IMR-90 (cell line): ENCODE data around the gene CTNNA2. TPM values are rescaled to one million over a fixed set of nuclear protein-coding genes. Genes with fewer than 3 reads are reported as not detected.

ENCODE experiments used
- ATAC-seq: fragments of 200-7000 bp; cut with Tn5 transposase; 2 replicates; pipeline ENCODE4 v1.9.1; 2020; ENCODE audit warnings: low read depth, mild to moderate bottlenecking, moderate library complexity
- BruUV-seq: library from RNA; stranded (reverse); fragments of 400-500 nt; replicated peaks from 2 replicates; lab custom pipeline; 2021; lab: Mats Ljungman, UMichigan
- CTCF ChIA-PET: fragments of 300-600 bp; formaldehyde crosslinking; extraction: SDS; loops from one replicate; lab custom pipeline; 2021; ENCODE audit warnings: antibody characterized with exemption; lab: Yijun Ruan, JAX
- POLR2A ChIA-PET: fragments of 300-600 bp; sonication (Branson Sonifier 250); formaldehyde crosslinking; loops from one replicate; lab custom pipeline; 2022; ENCODE audit warnings: antibody characterized with exemption; ENCODE audit not compliant: unreplicated experiment; lab: Charles Lee
- DNase-seq: peaks from one replicate; pipeline ENCODE4 v3.0.0; 2013
- H2AFZ ChIP-seq: replicated peaks from 2 replicates; pipeline ENCODE3; 2013; ENCODE audit warnings: low read length, mild to moderate bottlenecking; ENCODE audit not compliant: poor library complexity
- H2AK5ac ChIP-seq: 2 replicates; pipeline ENCODE4 v1.6.1; 2013; ENCODE audit warnings: low read depth, low read length, inconsistent platforms
- H2AK9ac ChIP-seq: replicated peaks from 2 replicates; pipeline ENCODE3; 2013; ENCODE audit warnings: mild to moderate bottlenecking, low read depth, low read length, moderate library complexity; ENCODE audit not compliant: poor library complexity
- H2BK120ac ChIP-seq: 2 replicates; pipeline ENCODE4 v1.6.1; 2013; ENCODE audit warnings: low read depth, low read length, inconsistent platforms
- H2BK15ac ChIP-seq: 3 replicates; pipeline ENCODE4 v1.6.1; 2013; ENCODE audit warnings: low read depth, low read length, inconsistent platforms
- H2BK20ac ChIP-seq: 2 replicates; pipeline ENCODE4 v1.6.1; 2013; ENCODE audit warnings: low read depth, mild to moderate bottlenecking, inconsistent platforms, low read length, moderate library complexity
- H2BK5ac ChIP-seq: 2 replicates; pipeline ENCODE4 v1.6.1; 2013; ENCODE audit warnings: mild to moderate bottlenecking, low read depth, low read length, inconsistent platforms; ENCODE audit not compliant: poor library complexity, severe bottlenecking
- H3K14ac ChIP-seq: replicated peaks from 2 replicates; pipeline ENCODE4 v1.6.1; 2013; ENCODE audit warnings: low read depth, low read length, inconsistent platforms
- H3K18ac ChIP-seq: 2 replicates; pipeline ENCODE4 v1.6.1; 2013; ENCODE audit warnings: low read depth, low read length, control low read depth
- H3K23ac ChIP-seq: 2 replicates; pipeline ENCODE4 v1.6.1; 2013; ENCODE audit warnings: low read depth, low read length, inconsistent platforms
- H3K27ac ChIP-seq: 2 replicates; pipeline ENCODE4 v1.5.1; 2013; ENCODE audit warnings: mild to moderate bottlenecking, control low read depth, low read length; ENCODE audit not compliant: insufficient read depth
- H3K27me3 ChIP-seq: 2 replicates; pipeline ENCODE4 v1.6.1; 2013; ENCODE audit warnings: low read length; ENCODE audit not compliant: control insufficient read depth, insufficient read depth
- H3K36me3 ChIP-seq: 2 replicates; pipeline ENCODE4 v1.6.1; 2013; ENCODE audit warnings: low read length, mixed read lengths; ENCODE audit not compliant: control insufficient read depth, insufficient read depth
- H3K4ac ChIP-seq: 2 replicates; pipeline ENCODE4 v1.6.1; 2013; ENCODE audit warnings: low read depth, low read length, inconsistent platforms
- H3K4me1 ChIP-seq: 2 replicates; pipeline ENCODE4 v1.6.1; 2013; ENCODE audit warnings: low read length, mixed read lengths; ENCODE audit not compliant: control insufficient read depth, insufficient read depth
- H3K4me2 ChIP-seq: 2 replicates; pipeline ENCODE4 v1.6.1; 2013; ENCODE audit warnings: low read depth, mild to moderate bottlenecking, control low read depth, low read length, moderate library complexity
- H3K4me3 ChIP-seq: 2 replicates; pipeline ENCODE4 v1.5.1; 2013; ENCODE audit warnings: low read depth, mild to moderate bottlenecking, control low read depth, low read length, moderate library complexity; ENCODE audit not compliant: insufficient read depth
- H3K56ac ChIP-seq: 2 replicates; pipeline ENCODE4 v1.6.1; 2013; ENCODE audit warnings: low read length, inconsistent platforms; ENCODE audit not compliant: insufficient read depth; ENCODE audit errors: extremely low read depth
- H3K79me1 ChIP-seq, 2 experiments: 2 replicates each; pipeline ENCODE4 v1.6.1; 2013; ENCODE audit warnings: low read length in 2 of 2, inconsistent platforms in 1 of 2, low read depth in 1 of 2
- H3K9ac ChIP-seq: 2 replicates; pipeline ENCODE4 v1.6.1; 2013; ENCODE audit warnings: low read depth, low read length, control low read depth
- H3K9me1 ChIP-seq: 2 replicates; pipeline ENCODE4 v1.6.1; 2013; ENCODE audit warnings: low read length, inconsistent platforms; ENCODE audit not compliant: insufficient read depth
- H3K9me3 ChIP-seq: 2 replicates; pipeline ENCODE4 v1.6.1; 2013; ENCODE audit warnings: low read length; ENCODE audit not compliant: control insufficient read depth, insufficient read depth
- H4K20me1 ChIP-seq: 2 replicates; pipeline ENCODE4 v1.6.1; 2013; ENCODE audit warnings: low read length, inconsistent platforms; ENCODE audit not compliant: insufficient read depth
- H4K5ac ChIP-seq: 2 replicates; pipeline ENCODE4 v1.6.1; 2013; ENCODE audit warnings: mild to moderate bottlenecking, low read depth, low read length, control low read depth
- H4K8ac ChIP-seq, 2 experiments: 2 replicates each; pipeline ENCODE4 v1.6.1; 2013; ENCODE audit warnings: low read depth in 2 of 2, low read length in 2 of 2, control low read depth in 1 of 2, inconsistent platforms in 1 of 2
- H4K91ac ChIP-seq: 2 replicates; pipeline ENCODE4 v1.6.1; 2013; ENCODE audit warnings: low read depth, low read length, inconsistent platforms; ENCODE audit not compliant: insufficient read depth
- BHLHE40 ChIP-seq: fragments of 150-350 bp; IDR thresholded peaks from 2 replicates; pipeline ENCODE4 v1.6.1; 2016; ENCODE audit warnings: mild to moderate bottlenecking, low read depth, low read length
- CEBPB ChIP-seq: IDR thresholded peaks from 2 replicates; pipeline ENCODE4 v1.6.1; 2012; ENCODE audit warnings: low read depth, low read length, improper control_type of control experiment
- CHD1 ChIP-seq: IDR thresholded peaks from 2 replicates; pipeline ENCODE4 v1.6.1; 2012; ENCODE audit warnings: low read depth, low read length, improper control_type of control experiment
- FOS ChIP-seq: fragments of 150-350 bp; IDR thresholded peaks from 2 replicates; pipeline ENCODE4 v1.6.1; 2016; ENCODE audit warnings: low read depth, low read length
- MAZ ChIP-seq: IDR thresholded peaks from 2 replicates; pipeline ENCODE4 v1.6.1; 2012; ENCODE audit warnings: low read depth, mild to moderate bottlenecking, low read length, improper control_type of control experiment, moderate library complexity, borderline replicate concordance
- MXI1 ChIP-seq: IDR thresholded peaks from 2 replicates; pipeline ENCODE4 v1.6.1; 2012; ENCODE audit warnings: low read depth, mild to moderate bottlenecking, low read length, moderate library complexity, borderline replicate concordance
- NFE2L2 ChIP-seq: fragments of 150-350 bp; IDR thresholded peaks from 2 replicates; pipeline ENCODE4 v1.6.1; 2016; ENCODE audit warnings: low read depth, mild to moderate bottlenecking, low read length
- POLR2A ChIP-seq: IDR thresholded peaks from 2 replicates; pipeline ENCODE4 v1.6.1; 2012; ENCODE audit warnings: mild to moderate bottlenecking, low read depth, low read length
- RAD21 ChIP-seq: IDR thresholded peaks from 2 replicates; pipeline ENCODE4 v1.6.1; 2012; ENCODE audit warnings: low read length, improper control_type of control experiment
- RFX5 ChIP-seq: IDR thresholded peaks from 2 replicates; pipeline ENCODE4 v1.8.0; 2012; ENCODE audit warnings: low read depth, mild to moderate bottlenecking, low read length, moderate library complexity
- SMC3 ChIP-seq: fragments of 150-350 bp; IDR thresholded peaks from 2 replicates; pipeline ENCODE4 v1.6.1; 2016; ENCODE audit warnings: low read depth, mild to moderate bottlenecking, antibody characterized with exemption, low read length, moderate library complexity
- WGBS, 2 experiments: methylation state at CpG; one replicate each; pipeline versions ENCODE4 v1.1.5 to v1.1.7; 2013; ENCODE audit warnings: missing lambda C conversion rate in 2 of 2; ENCODE audit not compliant: insufficient read length in 1 of 2; ENCODE audit errors: extremely low coverage in 2 of 2; 5-methylcytosine and 5-hydroxymethylcytosine counted together
- dilution Hi-C: fragments of 300-500 bp; cut with HindIII; formaldehyde crosslinking; loops from one replicate; pipeline ENCODE4 v1.14.3; 2018; ENCODE audit warnings: low sequenced_read_pairs; ENCODE audit not compliant: unreplicated experiment
- in situ Hi-C: fragments of 300-500 bp; cut with MboI; formaldehyde crosslinking; loops from 3 replicates; pipeline ENCODE4 v1.14.3; 2019; ENCODE audit warnings: low sequenced_read_pairs, inconsistent platforms, mixed read lengths
- intact Hi-C: fragments of 100-400 bp; cut with micrococcal nuclease; formaldehyde crosslinking; loops from 2 replicates; pipeline ENCODE4 v1.10.0; 2022
- polyA plus RNA-seq, 3 experiments: library from polyadenylated mRNA; depleted of rRNA; stranded (reverse); fragments of >200 nt; gene quantifications; 2 replicates each; pipeline ENCODE4 v1.2.3, GENCODE V29; 2012; ENCODE audit warnings: low replicate concordance in 1 of 3
- total RNA-seq: library from RNA; depleted of rRNA; stranded (reverse); fragments of >200 nt; gene quantifications from 2 replicates; pipeline ENCODE4 v1.2.3, GENCODE V29; 2012
- TF ChIP-seq, protein P1 (sequence below): conservative IDR thresholded peaks from 2 replicates; pipeline ENCODE4 v1.5.1; 2012; ENCODE audit warnings: mild to moderate bottlenecking, low read depth, low read length, improper control_type of control experiment
- TF ChIP-seq, protein P2 (sequence below): fragments of 150-350 bp; IDR thresholded peaks from 2 replicates; pipeline ENCODE4 v1.6.1; 2017; ENCODE audit warnings: mild to moderate bottlenecking, antibody characterized with exemption, low read length, low read depth
- TF ChIP-seq, protein P3 (sequence below): fragments of 150-350 bp; IDR thresholded peaks from 2 replicates; pipeline ENCODE4 v1.6.1; 2016; ENCODE audit warnings: low read depth, mild to moderate bottlenecking, low read length, moderate library complexity, borderline replicate concordance

The CTNNA2 gene
- total and polyA plus RNA-seq, 2 of the 4 experiments (the other 2 are of a cell fraction) = not detected

DNA sequence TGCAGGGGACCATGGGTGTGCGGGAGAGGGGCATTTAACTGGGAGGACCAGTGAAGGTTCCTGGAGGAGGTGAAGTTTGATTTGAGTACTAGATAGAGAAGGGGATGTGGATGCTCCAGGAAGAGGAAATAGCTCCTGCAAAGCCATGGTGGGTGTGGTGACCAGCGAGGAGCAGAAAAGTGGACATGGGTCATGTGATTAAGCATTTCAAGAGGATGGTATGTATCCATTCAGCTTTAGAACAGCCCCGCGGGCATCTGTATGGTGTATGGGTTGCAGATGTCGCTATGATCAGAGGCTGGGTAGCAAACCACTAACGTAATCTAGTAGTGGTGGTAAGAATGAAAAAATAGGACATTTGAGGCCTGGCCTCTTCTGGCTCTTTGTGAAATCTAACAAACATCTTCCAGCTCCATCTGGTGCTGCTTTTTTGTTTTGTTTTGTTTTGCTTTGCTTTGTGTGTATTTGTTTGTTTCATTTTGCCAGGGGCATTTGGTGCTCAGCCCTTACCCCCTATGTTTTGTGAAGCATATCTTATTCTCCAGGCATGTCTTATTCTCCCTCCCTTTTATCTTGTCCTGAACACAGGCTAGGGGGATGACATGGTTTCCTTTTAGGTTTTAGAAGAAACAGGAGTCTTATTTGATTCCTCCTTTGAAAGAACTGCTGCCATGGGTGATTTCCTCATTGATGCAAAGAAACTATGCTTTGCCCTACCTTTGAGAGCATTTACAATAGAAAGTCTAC is 565.6 kb downstream of the CTNNA2 start:
- Histone ChIP-seq H3K23ac (no peak overlapping the region), H2AFZ (no peak overlapping the region), H2BK15ac (no peak overlapping the region), H2BK5ac (no peak overlapping the region), H3K79me1 (no peaks in the 10 kb centered on the region), H4K20me1 (no peaks in the 10 kb centered on the region), H3K27ac (no peak overlapping the region), H3K18ac (no peak overlapping the region), H2BK20ac (no peak overlapping the region), H3K9me3 (no peaks in the 10 kb centered on the region), H3K4me1 (no peaks in the 10 kb centered on the region), H3K4ac (no peak overlapping the region), H3K4me2 (no peak overlapping the region), H3K36me3 (no peaks in the 10 kb centered on the region), H4K91ac (no peak overlapping the region), H3K4me3 (no peak overlapping the region), H3K14ac (no peak overlapping the region), H2AK5ac (no peak overlapping the region), H2BK120ac (no peak overlapping the region), H3K56ac (no peak overlapping the region), H3K27me3 (no peaks in the 10 kb centered on the region), H3K9ac (no peak overlapping the region), H4K8ac (no peak overlapping the region), H3K9me1 (no peaks in the 10 kb centered on the region), H4K5ac (no peak overlapping the region), H2AK9ac (no peak overlapping the region)
- ATAC-seq (no peak), DNase-seq (no peak)
- intact Hi-C loops (no loop called here), dilution Hi-C loops (no loop called here), in situ Hi-C loops (no loop called here)
- ChIA-PET POLR2A (interaction anchor here (0.6 kb wide), 1 partner anchor 50 kb away, joined by 3 read pairs; no protein-coding TSS in a partner anchor), CTCF (interaction anchor here (1.0 kb wide), 1 partner anchor 160 kb away, joined by 3 read pairs; no protein-coding TSS in a partner anchor)
- BruUV-seq = no TSS peak
- WGBS, 2 experiments = 100% methylated on average over 2 of the region's 6 CpGs; no CpG with 5 or more reads in 1 of the 2 experiments
- no peak for TF ChIP-seq MXI1
- TF ChIP-seq RFX5 = no peak
- TF ChIP-seq BHLHE40 = no peak
- no peak for TF ChIP-seq CHD1
- TF ChIP-seq SMC3 = no peak
- TF ChIP-seq RAD21 = no peak
- TF ChIP-seq, protein P1, sequence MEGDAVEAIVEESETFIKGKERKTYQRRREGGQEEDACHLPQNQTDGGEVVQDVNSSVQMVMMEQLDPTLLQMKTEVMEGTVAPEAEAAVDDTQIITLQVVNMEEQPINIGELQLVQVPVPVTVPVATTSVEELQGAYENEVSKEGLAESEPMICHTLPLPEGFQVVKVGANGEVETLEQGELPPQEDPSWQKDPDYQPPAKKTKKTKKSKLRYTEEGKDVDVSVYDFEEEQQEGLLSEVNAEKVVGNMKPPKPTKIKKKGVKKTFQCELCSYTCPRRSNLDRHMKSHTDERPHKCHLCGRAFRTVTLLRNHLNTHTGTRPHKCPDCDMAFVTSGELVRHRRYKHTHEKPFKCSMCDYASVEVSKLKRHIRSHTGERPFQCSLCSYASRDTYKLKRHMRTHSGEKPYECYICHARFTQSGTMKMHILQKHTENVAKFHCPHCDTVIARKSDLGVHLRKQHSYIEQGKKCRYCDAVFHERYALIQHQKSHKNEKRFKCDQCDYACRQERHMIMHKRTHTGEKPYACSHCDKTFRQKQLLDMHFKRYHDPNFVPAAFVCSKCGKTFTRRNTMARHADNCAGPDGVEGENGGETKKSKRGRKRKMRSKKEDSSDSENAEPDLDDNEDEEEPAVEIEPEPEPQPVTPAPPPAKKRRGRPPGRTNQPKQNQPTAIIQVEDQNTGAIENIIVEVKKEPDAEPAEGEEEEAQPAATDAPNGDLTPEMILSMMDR = no peak
- TF ChIP-seq MAZ = no peak
- TF ChIP-seq, protein P2, sequence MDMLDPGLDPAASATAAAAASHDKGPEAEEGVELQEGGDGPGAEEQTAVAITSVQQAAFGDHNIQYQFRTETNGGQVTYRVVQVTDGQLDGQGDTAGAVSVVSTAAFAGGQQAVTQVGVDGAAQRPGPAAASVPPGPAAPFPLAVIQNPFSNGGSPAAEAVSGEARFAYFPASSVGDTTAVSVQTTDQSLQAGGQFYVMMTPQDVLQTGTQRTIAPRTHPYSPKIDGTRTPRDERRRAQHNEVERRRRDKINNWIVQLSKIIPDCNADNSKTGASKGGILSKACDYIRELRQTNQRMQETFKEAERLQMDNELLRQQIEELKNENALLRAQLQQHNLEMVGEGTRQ = no peak
- no peak for TF ChIP-seq POLR2A
- TF ChIP-seq CEBPB = no peak
- no peak for TF ChIP-seq NFE2L2
- no peak for TF ChIP-seq FOS
- TF ChIP-seq, protein P3, sequence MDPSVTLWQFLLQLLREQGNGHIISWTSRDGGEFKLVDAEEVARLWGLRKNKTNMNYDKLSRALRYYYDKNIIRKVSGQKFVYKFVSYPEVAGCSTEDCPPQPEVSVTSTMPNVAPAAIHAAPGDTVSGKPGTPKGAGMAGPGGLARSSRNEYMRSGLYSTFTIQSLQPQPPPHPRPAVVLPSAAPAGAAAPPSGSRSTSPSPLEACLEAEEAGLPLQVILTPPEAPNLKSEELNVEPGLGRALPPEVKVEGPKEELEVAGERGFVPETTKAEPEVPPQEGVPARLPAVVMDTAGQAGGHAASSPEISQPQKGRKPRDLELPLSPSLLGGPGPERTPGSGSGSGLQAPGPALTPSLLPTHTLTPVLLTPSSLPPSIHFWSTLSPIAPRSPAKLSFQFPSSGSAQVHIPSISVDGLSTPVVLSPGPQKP = no peak
